GM21737 (cell line): Measurements from ENCODE around the gene CALD1.
A peak's percentile ranks its signal among the peaks of the same experiment; 100 is the strongest.

ENCODE experiments used
- ATAC-seq: cut with Tn5 transposase; IDR thresholded peaks from one replicate; pipeline ENCODE4 v1.9.1; 2021; ENCODE audit warnings: mild to moderate bottlenecking, moderate library complexity; ENCODE audit not compliant: unreplicated experiment

The CALD1 gene

DNA sequence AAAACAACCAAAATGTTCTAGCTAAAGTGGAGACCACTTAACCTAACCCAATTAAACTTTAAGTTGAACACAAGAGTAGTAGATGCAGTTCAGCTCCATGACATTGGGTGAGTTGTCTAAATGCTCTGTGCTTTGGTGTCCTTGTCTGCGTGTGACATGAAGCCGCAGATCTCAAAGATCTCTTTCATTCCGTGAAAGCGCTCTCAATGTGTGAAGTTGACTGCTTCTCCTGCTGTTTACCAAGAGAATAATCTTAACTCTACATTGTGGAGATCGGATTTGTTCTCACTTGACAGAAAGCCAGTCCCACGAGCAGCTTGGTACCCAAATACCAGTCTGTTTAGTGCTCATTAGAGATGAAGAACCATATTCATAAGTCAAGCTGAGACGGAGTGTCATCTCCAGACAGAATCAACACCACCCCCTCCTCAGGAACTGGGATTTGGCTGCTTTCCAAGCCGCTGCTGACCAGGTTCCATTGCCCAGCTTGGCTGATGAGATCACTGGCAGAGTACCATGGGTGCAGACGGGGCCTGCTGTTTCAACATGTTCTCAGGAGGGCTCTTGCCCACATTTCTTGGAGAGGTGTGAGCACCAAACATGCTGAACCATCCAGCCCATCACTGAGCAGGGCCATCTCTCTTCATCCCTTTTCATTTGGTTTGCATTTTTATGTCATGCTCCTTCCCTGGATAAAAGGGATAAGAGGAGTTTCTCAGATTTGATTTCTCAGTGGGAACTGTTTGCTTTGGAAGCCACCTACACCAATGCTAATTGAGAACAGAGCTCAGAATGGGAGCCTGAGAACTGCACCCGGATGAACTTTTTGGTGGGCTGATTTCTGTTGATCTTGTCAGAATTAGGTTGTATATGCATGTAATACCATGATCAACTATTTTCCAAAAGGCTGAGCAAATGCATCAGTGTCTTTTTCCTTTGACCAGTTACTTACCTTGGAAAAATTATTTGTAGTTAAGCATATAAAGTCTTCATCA, 111.1 kb downstream of the CALD1 start:
- no peak for ATAC-seq

DNA sequence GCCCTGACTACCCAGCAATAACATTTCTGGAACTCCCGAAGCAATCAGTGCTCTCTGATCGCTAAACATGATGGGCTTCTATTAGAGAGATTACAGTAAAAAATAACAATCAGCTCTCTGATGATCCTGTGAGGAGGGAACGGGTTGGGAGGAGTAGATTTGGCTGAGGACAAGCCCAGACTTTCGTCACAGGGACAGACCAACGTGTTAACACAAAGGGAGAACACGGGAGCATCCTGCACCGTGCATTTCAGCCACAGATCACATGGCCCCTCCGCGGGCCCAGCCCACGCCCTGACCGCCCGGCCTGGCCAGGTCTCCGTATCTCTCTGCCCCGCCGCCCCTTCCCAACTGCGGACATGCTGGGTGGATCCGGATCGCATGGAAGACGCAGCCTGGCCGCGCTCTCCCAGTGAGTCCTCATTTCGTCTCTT, 111.8 kb downstream of the CALD1 start:
- ATAC-seq, result no peak

DNA sequence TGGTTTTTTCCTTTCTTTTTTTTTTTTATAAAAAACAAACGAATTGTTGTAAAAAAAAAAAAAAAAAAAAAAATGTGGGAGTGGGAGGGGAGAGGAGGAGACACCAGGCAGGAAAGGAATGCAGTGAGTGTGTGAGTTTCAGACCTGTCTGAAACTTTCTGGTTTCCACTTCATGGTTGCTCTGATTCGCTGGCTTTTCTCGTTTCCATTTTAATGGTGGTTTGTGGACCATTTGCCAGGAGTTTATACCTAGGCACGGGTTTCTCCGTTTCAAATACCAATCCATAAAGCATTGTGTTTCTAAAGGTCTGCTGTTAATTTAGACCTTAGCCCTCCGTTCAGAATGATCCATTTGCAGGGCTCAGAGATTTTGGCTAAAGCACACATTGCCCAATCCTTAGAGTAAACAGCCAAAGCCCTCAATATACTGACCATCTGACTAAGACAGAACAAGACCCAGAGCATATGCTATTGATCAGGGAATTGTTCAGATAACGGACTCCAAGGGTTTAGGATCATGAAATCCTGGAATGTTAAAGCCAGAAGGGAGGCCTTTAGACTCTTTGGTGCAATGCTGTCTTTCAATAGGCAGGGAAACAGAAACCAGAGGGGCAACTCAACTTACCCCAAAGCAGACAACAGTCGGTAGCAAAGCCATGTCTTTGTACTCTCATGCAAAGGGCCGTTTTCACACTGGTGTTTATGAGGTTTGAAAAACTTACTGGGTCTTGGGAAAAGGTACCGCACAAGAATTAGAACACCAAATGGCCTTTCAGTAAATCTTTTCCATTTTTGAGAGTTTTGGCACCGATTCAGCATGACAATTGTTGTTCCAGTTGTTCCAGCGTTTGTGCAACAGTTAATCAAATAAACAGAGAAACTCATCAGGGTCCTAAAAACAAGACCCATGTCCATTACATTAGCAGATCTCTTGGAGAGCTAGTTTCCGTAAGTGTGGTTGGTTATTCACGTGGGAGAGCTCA, 112.6 kb downstream of the CALD1 start:
- no peak for ATAC-seq

DNA sequence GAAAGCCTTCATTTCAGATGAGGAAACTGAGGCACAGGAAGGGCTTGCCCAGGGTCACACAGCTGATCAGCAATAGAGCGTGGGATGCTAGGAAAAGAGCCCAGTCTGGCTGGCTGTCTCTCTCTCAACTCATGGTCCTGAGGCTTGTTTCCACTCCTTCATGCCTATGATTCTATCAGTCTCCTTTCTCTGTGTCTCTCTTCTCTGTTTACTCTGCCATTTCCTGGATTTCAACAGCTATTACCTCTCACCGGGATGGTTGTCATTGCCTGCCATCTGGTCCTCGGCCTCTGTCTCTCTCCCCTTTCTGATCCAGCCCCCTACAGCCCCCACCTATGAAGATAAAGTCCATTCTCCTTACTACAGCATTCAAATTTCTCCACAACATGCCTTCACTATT, 113.5 kb downstream of the CALD1 start:
- ATAC-seq, result no peak

DNA sequence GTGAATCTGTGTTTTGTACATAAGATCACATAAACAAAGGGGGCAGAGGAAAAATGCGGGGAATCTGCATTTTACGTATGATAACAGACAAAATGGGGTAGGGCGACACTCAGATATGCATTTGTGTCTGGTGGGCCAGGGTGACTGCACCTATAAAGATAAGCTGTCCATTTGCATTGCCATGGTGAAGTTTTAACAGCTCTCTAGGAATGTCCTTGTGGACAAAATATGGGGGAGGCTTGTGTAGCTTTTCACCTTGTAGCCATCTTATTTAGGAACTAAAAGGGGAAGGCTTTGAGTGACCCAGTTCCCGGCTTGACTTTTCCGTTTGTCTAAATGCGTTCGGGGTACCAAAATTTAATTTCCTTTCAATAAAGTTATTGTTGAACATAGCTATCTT, 114.5 kb downstream of the CALD1 start:
- ATAC-seq, result no peak

DNA sequence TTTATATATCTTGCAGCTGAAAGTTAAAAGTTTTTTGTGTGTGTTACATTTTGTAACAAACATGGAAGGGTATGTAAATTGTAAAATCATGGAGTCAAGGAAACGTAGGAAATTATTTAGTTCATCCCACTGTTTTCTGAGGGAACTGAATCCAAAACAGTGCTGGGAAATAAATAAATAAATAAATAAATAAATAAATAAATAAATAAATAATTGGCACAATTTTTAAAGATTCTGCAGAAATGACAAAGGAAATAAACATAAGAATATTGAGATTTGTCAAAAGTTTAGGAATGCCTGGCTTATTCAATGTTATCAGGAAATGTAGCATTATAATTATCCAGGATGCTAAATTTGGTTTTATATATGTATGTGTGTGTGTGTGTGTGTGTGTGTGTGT, 115.5 kb downstream of the CALD1 start:
- ATAC-seq, result no peak

DNA sequence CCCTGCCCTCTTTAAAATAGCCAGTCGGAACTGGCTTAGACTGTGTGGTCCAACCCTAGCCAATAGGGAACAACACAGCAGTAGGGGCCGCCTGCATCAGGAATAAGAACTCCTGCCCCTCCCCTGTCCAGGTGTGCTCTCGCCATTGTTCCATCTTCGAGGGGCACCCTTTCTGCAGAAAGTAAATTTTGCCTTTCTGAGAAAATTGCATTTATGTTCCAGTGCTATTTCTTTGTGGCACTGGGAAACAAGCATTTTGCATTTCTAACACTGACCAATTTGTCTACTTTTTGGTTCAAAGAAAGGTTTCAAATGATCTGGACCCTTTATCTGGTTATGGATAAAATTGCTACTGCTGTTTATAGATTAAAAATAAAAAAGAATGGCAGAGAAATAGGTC, 116.6 kb downstream of the CALD1 start:
- no peak for ATAC-seq

DNA sequence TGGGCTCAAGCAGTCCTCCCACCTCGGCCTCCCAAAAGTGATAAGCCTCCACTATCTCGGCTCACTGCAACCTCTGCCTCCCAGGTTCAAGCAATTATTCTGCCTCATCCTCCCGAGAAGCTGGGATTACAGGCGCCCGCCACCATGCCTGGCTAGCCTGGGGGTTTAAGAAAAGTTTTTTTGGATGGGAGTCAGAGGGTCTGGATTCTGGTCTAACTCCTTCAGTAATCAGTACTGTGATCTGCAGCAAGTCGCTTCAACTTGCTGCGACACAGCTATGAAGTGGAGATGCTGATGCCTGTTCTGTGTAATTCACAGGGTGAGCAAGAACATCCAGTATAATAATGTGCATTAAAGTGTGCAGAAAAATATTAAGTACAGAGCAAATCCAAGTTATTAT, 118.5 kb downstream of the CALD1 start:
- ATAC-seq, result no peak

DNA sequence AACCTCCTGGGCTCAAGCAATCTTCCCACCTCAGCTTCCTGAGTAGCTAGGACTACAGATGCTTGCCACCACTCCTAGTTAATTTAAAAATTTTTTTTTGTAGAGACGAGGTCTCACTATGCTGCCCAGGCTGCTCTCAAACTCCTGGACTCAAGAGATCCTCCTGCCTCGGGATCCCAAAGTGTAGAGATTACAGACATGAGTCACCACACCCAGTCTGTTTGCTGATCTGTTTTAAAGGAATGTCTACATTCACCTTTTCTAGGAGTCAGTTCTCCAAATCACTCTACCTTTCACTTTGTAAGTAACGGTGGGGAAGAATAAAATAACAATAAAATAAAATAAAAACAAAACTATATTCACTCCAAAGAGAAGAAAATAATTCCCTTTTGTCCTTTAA, 120.3 kb downstream of the CALD1 start:
- ATAC-seq, result no peak

DNA sequence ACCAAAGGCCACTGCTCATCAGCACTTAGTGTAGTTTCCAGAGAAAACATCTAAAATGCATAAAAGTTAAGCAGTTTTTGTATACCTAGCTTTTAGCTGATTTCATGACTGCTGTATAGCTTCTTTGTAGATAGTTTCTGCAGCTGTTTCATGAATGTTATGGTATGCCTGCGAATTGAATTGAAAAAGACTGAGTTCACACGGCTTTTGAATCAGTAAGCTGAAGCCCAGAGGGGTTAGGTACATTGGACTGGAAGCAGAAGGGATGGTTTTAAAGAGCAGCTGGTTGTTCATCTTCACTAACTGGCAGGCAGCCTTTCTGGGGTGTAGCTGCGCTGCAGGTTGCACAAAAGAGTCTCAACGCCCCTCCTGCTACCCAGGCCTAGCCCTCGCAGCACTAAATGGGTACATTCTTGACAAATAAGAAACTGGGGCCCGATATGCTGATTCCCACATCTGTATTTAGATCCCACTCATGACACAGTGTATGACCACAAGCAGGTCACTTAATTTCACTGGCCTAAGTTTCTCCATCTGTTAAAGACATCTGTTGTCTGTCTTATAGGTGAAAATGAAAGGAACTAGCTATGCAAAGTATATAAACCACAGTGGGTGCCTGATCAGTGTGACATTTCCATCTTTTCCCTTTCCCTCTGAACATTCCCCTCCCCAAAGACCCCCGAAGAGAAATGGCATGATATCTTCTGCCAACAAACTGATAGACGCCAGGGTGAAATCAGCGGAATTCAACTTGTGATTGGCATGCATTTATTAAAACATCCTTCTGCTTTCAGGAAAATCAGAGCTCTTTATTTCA, 120.9 kb downstream of the CALD1 start:
- peak; percentile 74 for ATAC-seq

DNA sequence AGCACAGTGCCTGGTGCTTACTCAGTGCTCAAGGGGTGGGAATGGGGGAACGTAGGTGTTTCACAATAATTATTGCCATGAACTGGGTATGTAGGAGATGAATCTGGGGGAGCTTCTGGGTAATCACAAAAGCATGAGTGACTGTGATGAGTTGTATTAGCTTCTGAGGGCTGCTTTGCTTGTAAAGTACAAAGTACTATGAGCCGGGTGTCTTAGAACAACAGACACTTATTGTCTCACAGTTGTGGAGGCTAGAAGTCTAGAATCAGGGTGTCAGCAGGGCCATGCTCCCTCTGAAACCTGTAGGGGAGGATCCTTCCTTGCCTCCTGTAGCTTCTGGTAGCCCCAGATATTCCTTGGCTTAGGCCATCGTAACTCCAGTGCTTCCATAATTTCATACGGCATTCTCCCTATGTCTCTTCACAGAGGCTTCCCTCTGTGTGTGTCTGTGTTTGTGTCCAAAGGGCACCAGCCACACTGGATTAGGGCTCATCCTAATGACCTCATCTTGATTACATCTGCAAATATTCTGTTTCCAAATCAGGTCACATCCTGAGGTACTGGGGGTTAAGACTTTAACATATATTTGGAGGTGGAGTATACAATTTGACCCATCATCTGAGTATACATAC, 122.1 kb downstream of the CALD1 start:
- no peak for ATAC-seq

DNA sequence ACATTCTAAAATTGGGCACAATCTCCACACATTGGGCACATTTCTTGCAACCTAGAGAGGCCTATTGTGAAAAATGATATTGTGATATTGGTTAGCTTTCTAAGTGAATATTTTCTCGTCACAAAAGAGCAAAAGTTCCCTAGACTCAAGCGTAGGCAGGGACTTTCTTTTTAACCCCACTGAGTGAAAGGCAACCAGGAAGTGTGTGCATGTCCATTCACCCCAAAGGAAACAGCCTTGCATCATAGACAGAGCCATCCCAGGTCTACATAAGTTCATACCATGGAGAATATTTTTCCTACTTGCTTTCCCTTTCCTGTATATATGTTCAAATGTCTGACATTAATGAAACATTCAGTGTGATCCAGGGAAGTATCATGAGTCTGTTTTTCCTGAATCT, 122.6 kb downstream of the CALD1 start:
- no peak for ATAC-seq

DNA sequence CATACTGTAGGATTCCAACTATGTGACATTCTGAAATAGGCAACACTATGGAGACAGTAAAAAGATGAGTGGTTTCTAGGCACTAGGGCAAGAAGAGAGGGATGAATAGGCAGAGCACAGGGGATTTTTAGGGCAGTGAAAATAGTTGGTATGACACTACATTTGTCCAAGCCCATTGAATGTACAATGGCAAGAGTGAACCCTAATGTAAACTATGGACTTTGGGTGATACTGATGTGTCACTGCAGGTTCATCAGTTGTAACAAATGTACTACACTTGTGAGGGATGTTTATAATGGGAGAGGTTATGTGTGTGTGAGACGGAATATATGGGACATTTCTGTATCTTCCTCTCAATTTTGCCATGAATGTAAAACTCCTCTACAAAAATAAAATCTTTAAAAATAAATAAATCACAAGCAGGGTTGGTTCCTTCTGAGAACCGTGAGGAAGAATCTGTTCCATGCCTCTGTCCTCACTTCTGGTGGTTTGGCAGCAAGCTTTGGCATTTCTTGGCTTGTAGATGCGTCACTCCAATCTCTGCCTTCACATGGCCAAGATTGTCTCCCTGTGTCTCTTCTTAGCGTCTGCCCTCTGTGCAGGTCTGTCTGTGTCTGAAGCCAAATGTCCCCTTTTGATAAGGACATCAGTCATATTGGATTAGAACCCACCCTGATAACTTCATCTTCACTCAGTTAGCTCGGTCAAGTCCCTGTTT, 123.8 kb downstream of the CALD1 start:
- no peak for ATAC-seq

DNA sequence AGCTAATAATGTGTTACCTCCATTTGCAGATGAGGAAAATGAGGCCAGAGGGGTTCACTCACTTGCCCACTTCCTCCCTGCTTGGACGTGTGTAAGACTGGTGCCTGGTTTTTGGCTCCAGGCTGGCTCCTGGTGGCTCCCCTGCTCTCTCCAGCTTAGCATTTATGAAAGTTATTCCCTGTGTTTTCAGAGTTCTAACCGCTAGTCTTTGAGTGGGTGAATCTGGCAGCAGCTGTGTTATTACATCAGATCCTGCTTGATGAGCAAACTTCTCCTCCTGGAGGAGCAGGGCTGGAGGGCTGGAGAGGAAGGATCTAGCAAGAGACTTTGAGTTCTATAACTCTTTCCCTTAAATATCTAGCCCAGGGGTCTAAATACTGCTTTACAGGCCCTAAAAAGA, 125.9 kb downstream of the CALD1 start:
- ATAC-seq, result no peak

DNA sequence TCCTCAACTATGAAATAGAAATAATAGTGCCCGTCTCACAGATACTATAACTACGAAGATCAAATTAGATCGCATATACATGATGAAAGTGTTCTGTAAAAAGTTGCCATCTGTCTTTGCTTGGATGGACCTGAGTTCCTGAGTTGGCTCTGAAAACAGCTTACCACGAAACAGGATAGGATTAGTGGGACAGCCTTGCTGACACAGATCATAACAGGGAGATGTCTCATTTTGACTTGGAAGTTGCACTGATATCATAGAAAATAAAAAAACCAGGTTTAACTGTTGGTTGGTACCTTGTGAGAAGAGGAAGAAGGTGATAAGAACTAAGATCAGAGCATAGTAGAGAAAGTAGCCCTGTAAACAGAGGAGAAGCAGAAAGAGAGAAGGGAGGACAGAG, 127.6 kb downstream of the CALD1 start:
- no peak for ATAC-seq

DNA sequence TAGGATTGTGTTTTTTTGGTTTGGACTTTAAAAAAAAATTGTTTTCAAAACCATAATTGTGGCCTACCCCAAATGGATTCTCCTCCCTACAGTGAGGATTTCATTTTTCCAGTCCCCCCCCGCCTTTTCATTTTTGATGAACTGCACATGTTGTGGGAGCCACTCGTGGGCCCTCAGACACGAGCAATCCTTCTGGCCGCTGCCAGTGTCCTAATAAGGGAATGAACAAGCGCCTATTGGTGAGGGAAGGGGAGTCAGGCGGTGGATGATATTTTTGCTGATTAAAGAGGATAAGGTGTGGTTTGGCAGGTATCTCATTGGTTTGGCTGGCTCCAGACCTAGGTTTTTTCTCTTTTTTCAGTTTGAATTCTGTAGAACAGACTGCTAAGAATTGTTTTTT, 128.2 kb downstream of the CALD1 start:
- no peak for ATAC-seq

DNA sequence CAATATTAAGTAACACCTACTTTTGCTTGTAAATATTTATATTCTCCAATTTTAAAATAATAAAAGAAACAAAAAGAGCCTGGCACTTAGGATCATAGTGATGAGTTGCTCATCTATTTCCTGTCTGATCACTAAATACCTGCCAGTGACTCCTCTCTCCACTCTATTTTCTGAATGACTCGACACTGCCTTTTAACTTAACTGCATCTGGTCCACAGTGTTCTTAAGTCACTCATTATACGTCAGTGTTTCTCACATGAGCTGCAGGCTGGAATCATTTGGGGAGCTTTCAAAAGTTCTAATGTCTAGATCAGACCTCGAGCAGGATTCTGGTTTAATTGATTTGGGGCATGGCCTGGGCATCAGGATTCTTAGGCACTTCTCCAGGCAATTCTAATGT, 128.9 kb downstream of the CALD1 start:
- ATAC-seq, result no peak

DNA sequence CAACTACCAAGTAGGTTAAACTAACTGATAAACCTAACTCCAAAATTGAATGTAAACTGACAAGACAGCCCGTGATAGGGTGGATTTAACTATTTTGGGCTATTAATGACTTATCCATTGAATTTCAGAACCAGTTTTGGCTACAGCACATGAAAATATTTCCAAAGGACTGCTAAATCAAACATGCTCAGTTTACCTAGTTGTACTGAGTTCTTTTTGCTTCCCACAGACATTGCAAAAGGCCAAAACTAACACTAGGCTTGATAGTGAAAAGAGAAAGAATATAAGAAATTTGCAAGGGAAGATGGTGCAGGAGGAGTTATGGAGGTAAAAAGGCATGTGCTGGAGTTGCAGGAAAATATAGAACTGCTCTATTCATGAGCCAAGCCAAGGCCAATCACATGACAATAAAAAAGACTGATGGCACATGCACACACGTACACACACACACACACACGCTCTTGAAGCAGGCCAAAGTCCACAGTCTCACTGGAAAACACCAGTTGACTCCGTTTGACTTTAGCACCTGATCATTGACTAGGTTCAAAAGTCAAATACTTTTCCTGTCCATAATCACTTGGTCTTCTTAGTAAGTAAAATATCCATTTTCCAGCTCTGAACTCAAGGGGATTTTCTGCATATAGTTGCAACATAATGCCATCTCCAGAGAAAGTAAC, 130.9 kb downstream of the CALD1 start:
- ATAC-seq, result no peak

DNA sequence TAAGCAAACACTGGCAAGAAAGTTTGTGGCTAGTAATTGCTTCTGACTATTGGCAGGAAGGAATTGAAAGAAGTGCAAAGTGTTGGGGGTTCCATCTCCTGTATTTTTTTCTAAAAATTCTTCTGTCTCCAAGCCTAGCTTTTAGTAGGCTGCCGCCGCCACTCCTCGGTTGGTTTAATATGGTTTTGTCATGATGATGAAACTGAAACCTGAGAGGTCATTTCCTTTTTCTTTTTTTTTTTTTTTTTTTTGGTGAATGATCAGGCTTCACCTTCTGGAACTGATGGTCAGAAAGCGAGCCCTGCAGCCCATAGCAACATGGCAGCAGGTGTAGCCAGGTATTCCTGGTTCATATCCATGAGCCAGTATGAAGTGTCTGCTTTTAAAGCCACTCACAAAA, 131.5 kb downstream of the CALD1 start:
- ATAC-seq, result no peak
